GM19035 (cell line): ENCODE measurements around the gene CADM3.

Source experiments
- ATAC-seq: cut with Tn5 transposase; IDR thresholded peaks from one replicate; pipeline ENCODE4 v1.9.1; 2021; ENCODE audit not compliant: unreplicated experiment

Gene CADM3

GRCh38 chr1:159248311-159248710 is 76.9 kb downstream of the CADM3 start:
- ATAC-seq, result no peak

- no peak for ATAC-seq
Measured at GRCh38 chr1:159250638-159251216, 79.3 kb downstream of the CADM3 start.
